H9 (cell line): Measurements from ENCODE around the gene CASQ2. TPM values are rescaled to one million over a fixed set of nuclear protein-coding genes. Genes with fewer than 3 reads are reported as not detected.

Experiments used
- DNase-seq: peaks from one replicate; pipeline ENCODE4 v3.0.0-alpha.2; 2017
- H2AFZ ChIP-seq: one replicate; pipeline ENCODE4 v1.6.1; 2013; ENCODE audit warnings: mild to moderate bottlenecking, low read length, control low read depth, moderate library complexity
- H2AK5ac ChIP-seq: 2 replicates; pipeline ENCODE4 v1.6.1; 2013; ENCODE audit warnings: low read length, control low read depth, mixed read lengths; ENCODE audit not compliant: insufficient read length
- H2BK120ac ChIP-seq: one replicate; pipeline ENCODE4 v1.6.1; 2013; ENCODE audit warnings: low read depth, mild to moderate bottlenecking, low read length, control low read depth, inconsistent platforms; ENCODE audit not compliant: poor library complexity, severe bottlenecking
- H2BK12ac ChIP-seq: 2 replicates; pipeline ENCODE4 v1.6.1; 2013; ENCODE audit warnings: low read length, control low read depth, mixed read lengths, low read depth; ENCODE audit not compliant: insufficient read length
- H2BK15ac ChIP-seq: 2 replicates; pipeline ENCODE4 v1.6.1; 2013; ENCODE audit warnings: low read depth, low read length, control low read depth
- H2BK20ac ChIP-seq: one replicate; pipeline ENCODE4 v1.6.1; 2013; ENCODE audit warnings: low read depth, mild to moderate bottlenecking, low read length, control low read depth, inconsistent platforms; ENCODE audit not compliant: poor library complexity, severe bottlenecking
- H2BK5ac ChIP-seq: 2 replicates; pipeline ENCODE4 v1.6.1; 2013; ENCODE audit warnings: low read length, control low read depth, mixed read lengths; ENCODE audit not compliant: insufficient read length
- H3K14ac ChIP-seq: 2 replicates; pipeline ENCODE4 v1.6.1; 2013; ENCODE audit warnings: low read length, control low read depth; ENCODE audit not compliant: insufficient read depth
- H3K18ac ChIP-seq: 2 replicates; pipeline ENCODE4 v1.6.1; 2013; ENCODE audit warnings: low read depth, mild to moderate bottlenecking, mixed read lengths, low read length, control low read depth; ENCODE audit not compliant: insufficient read length
- H3K23ac ChIP-seq: 2 replicates; pipeline ENCODE4 v1.6.1; 2013; ENCODE audit warnings: low read length, control low read depth, mixed read lengths, low read depth; ENCODE audit not compliant: insufficient read length
- H3K23me2 ChIP-seq: 2 replicates; pipeline ENCODE4 v1.6.1; 2013; ENCODE audit warnings: low read depth, mild to moderate bottlenecking, mixed read lengths, low read length, control low read depth; ENCODE audit not compliant: insufficient read length, poor library complexity, severe bottlenecking
- H3K27ac ChIP-seq: 2 replicates; pipeline ENCODE4 v1.5.1; 2013; ENCODE audit warnings: low read length, control low read depth, mixed read lengths, low read depth; ENCODE audit not compliant: insufficient read length
- H3K27me3 ChIP-seq: 2 replicates; pipeline ENCODE4 v1.6.1; 2013; ENCODE audit warnings: low read length, control low read depth, inconsistent platforms; ENCODE audit not compliant: insufficient read depth
- H3K4ac ChIP-seq: 2 replicates; pipeline ENCODE4 v1.6.1; 2013; ENCODE audit warnings: low read depth, mild to moderate bottlenecking, control low read depth, inconsistent platforms, low read length, moderate library complexity
- H3K4me1 ChIP-seq: 2 replicates; pipeline ENCODE4 v1.6.1; 2013; ENCODE audit warnings: low read length, control low read depth, inconsistent platforms; ENCODE audit not compliant: insufficient read depth
- H3K4me2 ChIP-seq: 2 replicates; pipeline ENCODE4 v1.6.1; 2013; ENCODE audit warnings: low read length, control low read depth, mixed read lengths; ENCODE audit not compliant: insufficient read length, insufficient read depth
- H3K56ac ChIP-seq: 2 replicates; pipeline ENCODE4 v1.6.1; 2013; ENCODE audit warnings: low read depth, mild to moderate bottlenecking, mixed read lengths, low read length, control low read depth; ENCODE audit not compliant: insufficient read length
- H3K79me1 ChIP-seq: 2 replicates; pipeline ENCODE4 v1.6.1; 2013; ENCODE audit warnings: low read depth, mild to moderate bottlenecking, moderate library complexity, low read length, control low read depth, inconsistent platforms; ENCODE audit not compliant: insufficient read depth, poor library complexity, severe bottlenecking
- H3K79me2 ChIP-seq: 2 replicates; pipeline ENCODE4 v1.6.1; 2013; ENCODE audit warnings: low read length, control low read depth, inconsistent platforms; ENCODE audit not compliant: insufficient read depth
- H3K9ac ChIP-seq: 2 replicates; pipeline ENCODE4 v1.6.1; 2013; ENCODE audit warnings: low read length, control low read depth, mixed read lengths; ENCODE audit not compliant: insufficient read length; ENCODE audit errors: extremely low read depth
- H3K9me3 ChIP-seq: one replicate; pipeline ENCODE4 v1.6.1; 2013; ENCODE audit warnings: low read depth, low read length, inconsistent platforms; ENCODE audit not compliant: control insufficient read depth
- H3T11ph ChIP-seq: one replicate; pipeline ENCODE4 v1.6.1; 2013; ENCODE audit warnings: mild to moderate bottlenecking, low read length, control low read depth, inconsistent platforms
- H4K20me1 ChIP-seq: one replicate; pipeline ENCODE4 v1.6.1; 2013; ENCODE audit not compliant: control insufficient read depth, insufficient read length, insufficient read depth
- H4K5ac ChIP-seq: 2 replicates; pipeline ENCODE4 v1.6.1; 2013; ENCODE audit warnings: low read depth, mild to moderate bottlenecking, mixed read lengths, low read length, control low read depth; ENCODE audit not compliant: insufficient read length
- H4K8ac ChIP-seq: replicated peaks from 2 replicates; pipeline ENCODE4 v1.6.1; 2013; ENCODE audit warnings: low read length, control low read depth, mixed read lengths, low read depth; ENCODE audit not compliant: insufficient read length
- H4K91ac ChIP-seq: 2 replicates; pipeline ENCODE4 v1.6.1; 2013; ENCODE audit warnings: low read depth, mild to moderate bottlenecking, moderate library complexity, mixed read lengths, low read length, control low read depth; ENCODE audit not compliant: insufficient read length
- H3K27ac Mint-ChIP-seq, 3 experiments: 2 replicates in 2 of 3; 3 replicates in 1 of 3; pipeline ENCODE4 v1.8.0; 2020 to 2021; ENCODE audit warnings: mixed read lengths in 3 of 3, mild to moderate bottlenecking in 1 of 3, moderate library complexity in 1 of 3
- H3K27me3 Mint-ChIP-seq: 2 replicates; pipeline ENCODE4 v1.8.0; 2021; ENCODE audit warnings: low read depth, mild to moderate bottlenecking, moderate library complexity, mixed read lengths
- H3K36me3 Mint-ChIP-seq, 3 experiments: 2 replicates in 2 of 3; 3 replicates in 1 of 3; pipeline ENCODE4 v1.8.0; 2020 to 2021; ENCODE audit warnings: low read depth in 3 of 3, mixed read lengths in 3 of 3; ENCODE audit not compliant: insufficient read depth in 1 of 3
- H3K4me1 Mint-ChIP-seq, 2 experiments: 2 replicates each; pipeline ENCODE4 v1.8.0; 2020; ENCODE audit warnings: mixed read lengths in 2 of 2
- H3K4me3 Mint-ChIP-seq, 2 experiments: 2 replicates in 1 of 2; 3 replicates in 1 of 2; pipeline ENCODE4 v1.8.0; 2020 to 2021; ENCODE audit warnings: mild to moderate bottlenecking in 2 of 2, mixed read lengths in 2 of 2, moderate library complexity in 1 of 2
- H3K9me3 Mint-ChIP-seq, 2 experiments: 2 replicates in 1 of 2; 3 replicates in 1 of 2; pipeline ENCODE4 v1.8.0; 2020; ENCODE audit warnings: mild to moderate bottlenecking in 2 of 2, mixed read lengths in 2 of 2, moderate library complexity in 1 of 2
- CTCF ChIP-seq: fragments of 200-600 bp; sonication (generic); conservative IDR thresholded peaks from 3 replicates; pipeline ENCODE4 v1.8.0; 2021; ENCODE audit warnings: antibody characterized with exemption, mild to moderate bottlenecking
- WGBS: extraction: QIAGEN DNeasy Blood & Tissue Kit; methylation state at CpG from one replicate; pipeline ENCODE4 v1.1.7; 2013; ENCODE audit warnings: missing lambda C conversion rate, low lambda C conversion rate, mixed read lengths; ENCODE audit not compliant: insufficient read length; ENCODE audit errors: extremely low coverage; 5-methylcytosine and 5-hydroxymethylcytosine counted together
- total RNA-seq: library from RNA; stranded (reverse); gene quantifications from 2 replicates; pipeline ENCODE4 v1.2.1, GENCODE V29; 2021

CASQ2 gene
- total RNA-seq, 1 experiment from 2014 or later = not detected

DNA sequence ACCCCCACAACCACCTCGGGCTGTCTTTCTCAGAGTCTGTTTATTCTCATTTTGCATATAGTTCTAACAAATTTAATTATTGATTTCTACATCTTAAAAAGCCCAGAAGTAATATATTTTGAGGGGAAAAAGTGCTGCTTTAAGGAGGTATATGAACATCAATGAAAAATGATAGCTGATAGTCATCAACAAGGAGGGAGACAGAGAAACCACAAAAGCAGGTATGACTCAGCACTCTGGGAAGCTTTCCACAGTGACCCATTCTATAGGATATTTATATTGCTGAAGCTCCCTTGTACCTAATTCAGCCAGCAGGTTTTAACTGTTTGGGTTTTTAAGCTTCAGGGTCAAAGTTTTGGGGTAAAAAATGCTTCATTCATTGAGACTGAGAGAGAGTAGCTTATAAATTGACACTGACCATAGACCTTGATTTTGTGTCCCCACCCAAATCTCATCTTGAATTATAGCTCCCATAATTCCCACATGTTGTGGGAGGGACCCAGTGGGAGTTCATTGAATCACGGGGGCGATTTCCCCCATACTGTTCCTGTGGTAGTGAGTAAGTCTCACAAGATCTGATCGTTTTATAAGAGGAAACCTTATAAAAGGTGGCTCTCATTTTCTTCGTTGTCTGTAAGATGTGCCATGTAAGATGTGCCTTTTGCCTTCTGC is 99.4 kb downstream of the CASQ2 start:
- no CpG with 5 or more reads among the region's 5 CpGs for WGBS
- Mint-ChIP-seq H3K4me3 (no peak overlapping the region), H3K27ac (peak overlapping the region in 1 of 3 experiments; percentile 81; a peak in 2 of 7 replicates), H3K36me3 (peaks cover 21 to 39% (median 31%) of the 10 kb centered on the region in 3 experiments), H3K9me3 (no peaks in the 10 kb centered on the region), H3K27me3 (no peaks in the 10 kb centered on the region), H3K4me1 (peaks cover 0 to 8% of the 10 kb centered on the region in 2 experiments; a peak in 2 of 4 replicates)
- Histone ChIP-seq H3K23ac (no peak overlapping the region), H2AK5ac (no peak overlapping the region), H3K4me2 (no peak overlapping the region), H3K4me1 (no peaks in the 10 kb centered on the region), H3K27me3 (no peaks in the 10 kb centered on the region), H3K4ac (no peak overlapping the region), H2BK12ac (no peak overlapping the region), H4K8ac (no peak overlapping the region), H3K79me2 (no peaks in the 10 kb centered on the region), H4K91ac (no peak overlapping the region), H2AFZ (no peak overlapping the region), H3K27ac (no peak overlapping the region), H4K5ac (no peak overlapping the region), H2BK20ac (no peak overlapping the region), H3K9ac (no peak overlapping the region), H3K56ac (no peak overlapping the region), H2BK15ac (no peak overlapping the region), H3K79me1 (no peaks in the 10 kb centered on the region), H2BK5ac (no peak overlapping the region), H3K18ac (no peak overlapping the region), H3K23me2 (no peaks in the 10 kb centered on the region), H3K9me3 (no peaks in the 10 kb centered on the region), H2BK120ac (no peak overlapping the region), H4K20me1 (peaks cover 3% of the 10 kb centered on the region), H3K14ac (no peak overlapping the region), H3T11ph (no peak overlapping the region)
- TF ChIP-seq CTCF = no peak
- DNase-seq = no peak
